ENCODE data around the gene CLIP2.

CLIP2 gene

DNA sequence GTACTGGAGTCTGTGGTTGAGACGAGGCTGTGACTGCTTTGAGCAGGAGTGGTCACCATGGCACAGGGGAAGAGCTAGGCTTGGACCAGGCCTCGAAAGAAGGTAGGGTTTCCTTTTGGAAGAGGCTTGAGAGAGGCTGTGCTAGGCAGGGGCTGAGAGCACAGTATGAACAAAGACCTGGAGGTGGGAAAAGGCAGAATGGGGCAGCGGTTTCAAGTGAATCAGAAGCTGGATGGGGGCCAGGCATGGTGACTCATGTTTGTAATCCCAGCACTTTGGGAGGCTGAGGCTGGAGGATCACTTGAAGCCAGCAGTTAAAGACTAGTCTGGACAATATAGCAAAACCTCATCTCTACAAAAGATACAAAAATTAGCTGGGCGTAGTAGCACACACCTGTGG, 65.9 kb downstream of the CLIP2 start:
- TF ChIP-seq BACH2 (CRISPR knock-in tag; IDR thresholded peaks at IDR 0.05; ENCODE audit: borderline replicate concordance) (no peak), TOX (CRISPR knock-in tag; IDR thresholded peaks at IDR 0.05; ENCODE audit: borderline replicate concordance) (no peak), PPARA (CRISPR knock-in tag; IDR thresholded peaks at IDR 0.05; ENCODE audit: borderline replicate concordance) (no peak), ZNF8 (CRISPR knock-in tag; IDR thresholded peaks at IDR 0.05) (no peak), OSR1 (CRISPR knock-in tag; IDR thresholded peaks at IDR 0.05) (no peak), ISL1 (CRISPR knock-in tag; IDR thresholded peaks at IDR 0.05) (no peak)
- ATAC-seq = peak; percentile 88

DNA sequence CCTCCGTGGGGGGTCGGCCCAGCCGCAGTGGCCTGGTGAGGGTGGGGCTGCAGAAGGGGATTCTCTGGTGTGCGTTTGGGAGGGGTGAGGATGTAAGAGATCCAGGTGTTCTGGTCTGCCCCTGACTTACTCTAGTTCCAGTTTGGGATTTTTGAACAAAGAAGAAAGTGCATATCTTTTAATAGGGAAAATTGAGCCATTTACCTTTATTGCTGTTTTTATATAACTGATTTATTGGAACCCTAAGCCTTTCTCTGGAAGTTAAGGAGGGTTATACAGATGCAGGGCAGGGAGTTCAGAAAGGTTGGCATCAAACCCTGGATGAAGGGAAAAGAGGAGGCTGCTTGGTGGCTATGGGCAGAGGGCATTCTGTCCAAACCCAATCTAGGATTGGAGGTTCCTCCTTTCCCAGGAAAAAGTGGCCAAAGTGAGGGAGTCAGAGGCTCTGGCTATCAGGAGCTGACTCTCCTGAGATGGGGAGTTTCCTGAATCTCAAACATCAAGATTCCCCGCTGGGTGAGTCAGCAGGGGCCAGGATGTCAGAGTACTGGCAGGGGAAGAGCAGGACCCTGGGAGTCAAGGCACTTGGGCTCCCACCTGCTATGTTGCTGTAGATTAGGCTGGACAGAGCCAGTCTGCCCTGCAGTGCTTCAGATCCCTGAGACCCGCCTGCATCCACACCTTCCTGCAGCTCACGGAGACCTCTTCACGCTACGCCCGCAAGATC, 67.5 kb downstream of the CLIP2 start:
- no peak for ATAC-seq
- TF ChIP-seq ZC3H10 (CRISPR knock-in tag; IDR thresholded peaks at IDR 0.05) = no peak
- TF ChIP-seq OSR1 (CRISPR knock-in tag; IDR thresholded peaks at IDR 0.05) = no peak
- TF ChIP-seq RARB (CRISPR knock-in tag; IDR thresholded peaks at IDR 0.05) = no peak
- TF ChIP-seq, protein P1, sequence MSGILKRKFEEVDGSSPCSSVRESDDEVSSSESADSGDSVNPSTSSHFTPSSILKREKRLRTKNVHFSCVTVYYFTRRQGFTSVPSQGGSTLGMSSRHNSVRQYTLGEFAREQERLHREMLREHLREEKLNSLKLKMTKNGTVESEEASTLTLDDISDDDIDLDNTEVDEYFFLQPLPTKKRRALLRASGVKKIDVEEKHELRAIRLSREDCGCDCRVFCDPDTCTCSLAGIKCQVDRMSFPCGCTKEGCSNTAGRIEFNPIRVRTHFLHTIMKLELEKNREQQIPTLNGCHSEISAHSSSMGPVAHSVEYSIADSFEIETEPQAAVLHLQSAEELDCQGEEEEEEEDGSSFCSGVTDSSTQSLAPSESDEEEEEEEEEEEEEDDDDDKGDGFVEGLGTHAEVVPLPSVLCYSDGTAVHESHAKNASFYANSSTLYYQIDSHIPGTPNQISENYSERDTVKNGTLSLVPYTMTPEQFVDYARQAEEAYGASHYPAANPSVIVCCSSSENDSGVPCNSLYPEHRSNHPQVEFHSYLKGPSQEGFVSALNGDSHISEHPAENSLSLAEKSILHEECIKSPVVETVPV (CRISPR knock-in tag; IDR thresholded peaks at IDR 0.05) = no peak

DNA sequence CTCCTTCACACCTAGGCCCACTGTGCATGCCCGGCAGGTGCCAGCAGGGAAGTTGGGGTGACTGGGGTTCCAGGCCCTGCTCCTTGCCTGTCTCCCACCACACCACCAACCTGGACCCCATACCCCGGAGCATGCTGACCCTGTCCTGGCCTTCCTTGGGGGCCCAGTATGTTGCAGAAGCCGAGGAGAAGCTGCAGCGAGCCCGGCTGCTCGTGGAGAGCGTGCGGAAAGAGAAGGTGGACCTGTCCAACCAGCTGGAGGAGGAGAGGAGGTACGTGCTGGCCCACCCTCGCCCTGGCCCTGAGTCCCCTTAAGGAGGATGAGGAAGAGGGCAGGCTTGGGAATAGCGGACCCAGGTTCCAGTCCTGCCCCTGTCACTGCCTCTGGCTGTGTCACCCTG, 70.8 kb downstream of the CLIP2 start:
- no peak for TF ChIP-seq TCF4 (CRISPR knock-in tag; IDR thresholded peaks at IDR 0.05; ENCODE audit: borderline replicate concordance)
- no peak for TF ChIP-seq CSDC2 (CRISPR knock-in tag; IDR thresholded peaks at IDR 0.05)
- no peak for TF ChIP-seq PPARA (CRISPR knock-in tag; IDR thresholded peaks at IDR 0.05; ENCODE audit: borderline replicate concordance)
- TF ChIP-seq, protein P2, sequence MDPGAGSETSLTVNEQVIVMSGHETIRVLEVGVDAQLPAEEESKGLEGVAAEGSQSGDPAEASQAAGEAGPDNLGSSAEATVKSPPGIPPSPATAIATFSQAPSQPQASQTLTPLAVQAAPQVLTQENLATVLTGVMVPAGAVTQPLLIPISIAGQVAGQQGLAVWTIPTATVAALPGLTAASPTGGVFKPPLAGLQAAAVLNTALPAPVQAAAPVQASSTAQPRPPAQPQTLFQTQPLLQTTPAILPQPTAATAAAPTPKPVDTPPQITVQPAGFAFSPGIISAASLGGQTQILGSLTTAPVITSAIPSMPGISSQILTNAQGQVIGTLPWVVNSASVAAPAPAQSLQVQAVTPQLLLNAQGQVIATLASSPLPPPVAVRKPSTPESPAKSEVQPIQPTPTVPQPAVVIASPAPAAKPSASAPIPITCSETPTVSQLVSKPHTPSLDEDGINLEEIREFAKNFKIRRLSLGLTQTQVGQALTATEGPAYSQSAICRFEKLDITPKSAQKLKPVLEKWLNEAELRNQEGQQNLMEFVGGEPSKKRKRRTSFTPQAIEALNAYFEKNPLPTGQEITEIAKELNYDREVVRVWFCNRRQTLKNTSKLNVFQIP (CRISPR knock-in tag; IDR thresholded peaks at IDR 0.05; ENCODE audit: borderline replicate concordance, low read depth) = no peak
- no peak for TF ChIP-seq OSR1 (CRISPR knock-in tag; IDR thresholded peaks at IDR 0.05)
- TF ChIP-seq, protein P3, sequence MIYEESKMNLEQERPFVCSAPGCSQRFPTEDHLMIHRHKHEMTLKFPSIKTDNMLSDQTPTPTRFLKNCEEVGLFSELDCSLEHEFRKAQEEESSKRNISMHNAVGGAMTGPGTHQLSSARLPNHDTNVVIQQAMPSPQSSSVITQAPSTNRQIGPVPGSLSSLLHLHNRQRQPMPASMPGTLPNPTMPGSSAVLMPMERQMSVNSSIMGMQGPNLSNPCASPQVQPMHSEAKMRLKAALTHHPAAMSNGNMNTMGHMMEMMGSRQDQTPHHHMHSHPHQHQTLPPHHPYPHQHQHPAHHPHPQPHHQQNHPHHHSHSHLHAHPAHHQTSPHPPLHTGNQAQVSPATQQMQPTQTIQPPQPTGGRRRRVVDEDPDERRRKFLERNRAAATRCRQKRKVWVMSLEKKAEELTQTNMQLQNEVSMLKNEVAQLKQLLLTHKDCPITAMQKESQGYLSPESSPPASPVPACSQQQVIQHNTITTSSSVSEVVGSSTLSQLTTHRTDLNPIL (CRISPR knock-in tag; IDR thresholded peaks at IDR 0.05; ENCODE audit: low read depth) = no peak
- TF ChIP-seq ARNTL (CRISPR knock-in tag; IDR thresholded peaks at IDR 0.05; ENCODE audit: borderline replicate concordance, low read depth) = no peak
- TF ChIP-seq, protein P4, sequence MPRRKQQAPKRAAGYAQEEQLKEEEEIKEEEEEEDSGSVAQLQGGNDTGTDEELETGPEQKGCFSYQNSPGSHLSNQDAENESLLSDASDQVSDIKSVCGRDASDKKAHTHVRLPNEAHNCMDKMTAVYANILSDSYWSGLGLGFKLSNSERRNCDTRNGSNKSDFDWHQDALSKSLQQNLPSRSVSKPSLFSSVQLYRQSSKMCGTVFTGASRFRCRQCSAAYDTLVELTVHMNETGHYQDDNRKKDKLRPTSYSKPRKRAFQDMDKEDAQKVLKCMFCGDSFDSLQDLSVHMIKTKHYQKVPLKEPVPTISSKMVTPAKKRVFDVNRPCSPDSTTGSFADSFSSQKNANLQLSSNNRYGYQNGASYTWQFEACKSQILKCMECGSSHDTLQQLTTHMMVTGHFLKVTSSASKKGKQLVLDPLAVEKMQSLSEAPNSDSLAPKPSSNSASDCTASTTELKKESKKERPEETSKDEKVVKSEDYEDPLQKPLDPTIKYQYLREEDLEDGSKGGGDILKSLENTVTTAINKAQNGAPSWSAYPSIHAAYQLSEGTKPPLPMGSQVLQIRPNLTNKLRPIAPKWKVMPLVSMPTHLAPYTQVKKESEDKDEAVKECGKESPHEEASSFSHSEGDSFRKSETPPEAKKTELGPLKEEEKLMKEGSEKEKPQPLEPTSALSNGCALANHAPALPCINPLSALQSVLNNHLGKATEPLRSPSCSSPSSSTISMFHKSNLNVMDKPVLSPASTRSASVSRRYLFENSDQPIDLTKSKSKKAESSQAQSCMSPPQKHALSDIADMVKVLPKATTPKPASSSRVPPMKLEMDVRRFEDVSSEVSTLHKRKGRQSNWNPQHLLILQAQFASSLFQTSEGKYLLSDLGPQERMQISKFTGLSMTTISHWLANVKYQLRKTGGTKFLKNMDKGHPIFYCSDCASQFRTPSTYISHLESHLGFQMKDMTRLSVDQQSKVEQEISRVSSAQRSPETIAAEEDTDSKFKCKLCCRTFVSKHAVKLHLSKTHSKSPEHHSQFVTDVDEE (CRISPR knock-in tag; IDR thresholded peaks at IDR 0.05) = no peak
- TF ChIP-seq ZFP3 (CRISPR knock-in tag; IDR thresholded peaks at IDR 0.05) = no peak
- no peak for TF ChIP-seq ISL1 (CRISPR knock-in tag; IDR thresholded peaks at IDR 0.05)
- no peak for TF ChIP-seq ZNF70 (CRISPR knock-in tag; IDR thresholded peaks at IDR 0.05)
- TF ChIP-seq ZC3H10 (CRISPR knock-in tag; IDR thresholded peaks at IDR 0.05) = no peak
- TF ChIP-seq ZFP30 (CRISPR knock-in tag; IDR thresholded peaks at IDR 0.05) = no peak
- no peak for ATAC-seq

DNA sequence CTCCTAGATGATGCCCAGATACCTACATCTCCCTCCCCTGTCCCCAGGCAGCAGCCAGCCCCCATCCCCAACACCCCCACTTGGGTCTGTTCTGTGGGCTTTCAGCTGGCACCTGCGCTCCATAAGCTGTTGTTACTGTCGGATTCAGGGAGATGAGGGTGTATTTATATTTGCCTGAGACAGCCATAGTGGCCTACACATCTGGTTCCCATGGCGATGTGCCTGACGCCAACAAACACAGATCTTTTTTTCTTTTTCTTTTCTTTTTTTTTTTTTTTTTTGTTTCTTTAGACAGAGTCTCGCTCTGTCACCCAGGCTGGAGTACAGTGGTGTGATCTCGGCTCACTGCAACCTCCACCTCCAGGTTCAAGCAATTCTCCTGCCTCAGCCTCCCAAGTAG, 73.1 kb downstream of the CLIP2 start:
- TF ChIP-seq ZNF8 (CRISPR knock-in tag; IDR thresholded peaks at IDR 0.05) = no peak
- ATAC-seq = no peak

DNA sequence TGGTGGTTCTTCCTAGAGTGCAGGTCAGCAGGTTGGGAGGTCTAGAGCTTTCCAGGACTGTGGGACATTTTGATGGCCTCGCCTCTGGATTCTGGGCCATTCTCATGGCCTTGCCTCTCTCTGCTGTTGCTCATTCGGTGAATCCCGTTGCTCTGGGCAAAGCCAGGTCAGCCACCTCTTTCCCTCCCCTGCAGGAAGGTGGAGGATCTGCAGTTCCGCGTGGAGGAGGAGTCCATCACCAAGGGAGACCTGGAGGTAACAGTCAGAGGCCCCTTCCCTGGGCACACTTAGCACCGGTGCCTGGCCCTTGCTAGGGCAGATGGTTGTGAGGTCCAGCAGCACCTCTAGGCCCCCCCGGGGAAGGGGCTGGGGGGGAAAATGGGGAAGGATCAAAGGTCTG, 74.9 kb downstream of the CLIP2 start:
- no peak for TF ChIP-seq TCF4 (CRISPR knock-in tag; IDR thresholded peaks at IDR 0.05; ENCODE audit: borderline replicate concordance)
- peak; percentile 32 for ATAC-seq

All from SK-N-SH treated with all-trans-retinoic acid at 6 μM for 48 hours (cell line).